GM23248 (cell line): ENCODE data around the gene PES1. TPM values are rescaled to one million over a fixed set of nuclear protein-coding genes. Genes with fewer than 3 reads are reported as not detected.

Experiments
- DNase-seq: peaks from one replicate; pipeline ENCODE4 v3.0.0-alpha.2; 2015
- H2AFZ ChIP-seq: fragments of 200-600 bp; sonication (generic); 2 replicates; pipeline ENCODE4 v1.6.1; 2016; ENCODE audit warnings: antibody characterized with exemption
- H3F3A ChIP-seq: fragments of 200-600 bp; sonication (generic); 2 replicates; pipeline ENCODE4 v1.6.1; 2016; ENCODE audit warnings: mild to moderate bottlenecking, antibody characterized with exemption, mixed run types; ENCODE audit not compliant: insufficient read depth
- H3K27ac ChIP-seq: fragments of 200-600 bp; sonication (generic); 2 replicates; pipeline ENCODE4 v1.5.1; 2016; ENCODE audit warnings: mild to moderate bottlenecking
- H3K27me3 ChIP-seq: fragments of 200-600 bp; sonication (generic); replicated peaks from 2 replicates; pipeline ENCODE4 v1.6.1; 2016; ENCODE audit warnings: mild to moderate bottlenecking; ENCODE audit not compliant: insufficient read depth
- H3K36me3 ChIP-seq: fragments of 200-600 bp; sonication (generic); 2 replicates; pipeline ENCODE4 v1.6.1; 2016; ENCODE audit warnings: low read depth, mild to moderate bottlenecking
- H3K4me1 ChIP-seq: fragments of 200-600 bp; sonication (generic); 2 replicates; pipeline ENCODE4 v1.6.1; 2016; ENCODE audit warnings: mild to moderate bottlenecking; ENCODE audit not compliant: insufficient read depth
- H3K4me2 ChIP-seq: fragments of 200-600 bp; sonication (generic); one replicate; pipeline ENCODE4 v1.6.1; 2016; ENCODE audit warnings: mild to moderate bottlenecking; ENCODE audit not compliant: unreplicated experiment
- H3K4me3 ChIP-seq: fragments of 200-600 bp; sonication (generic); 2 replicates; pipeline ENCODE4 v1.5.1; 2016; ENCODE audit warnings: mild to moderate bottlenecking
- H3K79me2 ChIP-seq: fragments of 200-600 bp; sonication (generic); 2 replicates; pipeline ENCODE4 v1.6.1; 2016; ENCODE audit warnings: mild to moderate bottlenecking; ENCODE audit not compliant: insufficient read depth
- H3K9ac ChIP-seq: fragments of 200-600 bp; sonication (generic); 2 replicates; pipeline ENCODE4 v1.6.1; 2016; ENCODE audit warnings: mild to moderate bottlenecking
- H3K9me2 ChIP-seq: fragments of 200-600 bp; sonication (generic); 2 replicates; pipeline ENCODE4 v1.6.1; 2016; ENCODE audit warnings: mixed run types, mild to moderate bottlenecking, moderate library complexity; ENCODE audit not compliant: insufficient read depth
- H3K9me3 ChIP-seq: fragments of 200-600 bp; sonication (generic); one replicate; pipeline ENCODE4 v1.6.1; 2017; ENCODE audit warnings: low read depth
- H4K20me1 ChIP-seq: fragments of 200-600 bp; sonication (generic); 2 replicates; pipeline ENCODE4 v1.6.0; 2016; ENCODE audit not compliant: insufficient read depth
- EZH2 ChIP-seq: fragments of 200-600 bp; sonication (generic); IDR thresholded peaks from 2 replicates; pipeline ENCODE4 v1.6.1; 2018; ENCODE audit warnings: antibody characterized with exemption, mild to moderate bottlenecking; ENCODE audit not compliant: insufficient read depth, poor library complexity, severe bottlenecking
- EZH2phosphoT487 ChIP-seq: fragments of 200-600 bp; sonication (generic); IDR thresholded peaks from 2 replicates; pipeline ENCODE4 v1.6.1; 2018; ENCODE audit warnings: antibody characterized with exemption, moderate library complexity, mild to moderate bottlenecking, low read depth; ENCODE audit not compliant: insufficient read depth
- WGBS, 2 experiments: methylation state at CpG; one replicate each; pipeline ENCODE4 v1.1.6; 2015 to 2017; ENCODE audit warnings: low lambda C conversion rate in 2 of 2, low coverage in 1 of 2; ENCODE audit errors: missing lambda C conversion rate in 2 of 2; 5-methylcytosine and 5-hydroxymethylcytosine counted together
- in situ Hi-C: fragments of 300-500 bp; cut with MboI; formaldehyde crosslinking; loops from 2 replicates; pipeline ENCODE4 v1.15.0; 2020
- polyA plus RNA-seq: library from polyadenylated mRNA; unstranded; fragments of >200 nt; fragmentation: Nextera tagmentation; extraction: Ambion mirVana; gene quantifications from 2 replicates; pipeline ENCODE4 v1.2.1, GENCODE V29; 2016
- total RNA-seq: library from RNA; depleted of rRNA; stranded (reverse); fragments of >200 nt; shearing (Covaris generic); gene quantifications from 2 replicates; pipeline ENCODE4 v1.2.3, GENCODE V29; 2014

Gene PES1
- total and polyA plus RNA-seq, 2 experiments from 2014 or later = 67.8 to 83.7 TPM

DNA sequence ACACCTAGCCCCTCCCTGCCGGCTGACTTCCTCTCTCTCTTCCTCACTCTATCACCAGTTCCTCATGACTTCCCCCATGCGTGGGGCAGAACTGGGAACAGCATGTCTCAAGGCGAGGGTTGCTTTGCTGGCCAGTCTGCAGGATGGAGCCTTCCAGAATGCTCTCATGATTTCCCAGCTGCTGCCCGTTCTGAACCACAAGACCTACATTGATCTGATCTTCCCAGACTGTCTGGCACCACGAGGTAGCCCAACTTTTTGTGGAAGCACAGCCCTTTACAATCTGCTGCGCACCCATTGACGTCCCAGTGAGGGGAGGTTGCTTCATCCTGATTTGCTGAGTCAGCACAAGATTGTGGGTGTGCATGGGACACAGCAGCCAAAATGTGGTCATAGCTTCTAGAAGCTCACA lies 23.8 kb upstream of the PES1 start:
- Histone ChIP-seq H3K79me2 (no peaks in the 10 kb centered on the region), H3K4me3 (no peak overlapping the region), H3K4me2 (no peak overlapping the region), H3K27me3 (no peaks in the 10 kb centered on the region), H3K4me1 (no peaks in the 10 kb centered on the region), H3K9me3 (no peaks in the 10 kb centered on the region), H3K9ac (no peak overlapping the region), H4K20me1 (no peaks in the 10 kb centered on the region), H3K9me2 (no peaks in the 10 kb centered on the region), H3F3A (no peaks in the 10 kb centered on the region), H3K27ac (no peak overlapping the region), H2AFZ (no peak overlapping the region), H3K36me3 (no peaks in the 10 kb centered on the region)
- 78 to 86% methylated on average over 6 of the region's 7 CpGs for WGBS, 2 experiments
- in situ Hi-C loops = no loop called here
- DNase-seq = no peak
- TF ChIP-seq EZH2phosphoT487 (no peak), EZH2 (no peak)

DNA sequence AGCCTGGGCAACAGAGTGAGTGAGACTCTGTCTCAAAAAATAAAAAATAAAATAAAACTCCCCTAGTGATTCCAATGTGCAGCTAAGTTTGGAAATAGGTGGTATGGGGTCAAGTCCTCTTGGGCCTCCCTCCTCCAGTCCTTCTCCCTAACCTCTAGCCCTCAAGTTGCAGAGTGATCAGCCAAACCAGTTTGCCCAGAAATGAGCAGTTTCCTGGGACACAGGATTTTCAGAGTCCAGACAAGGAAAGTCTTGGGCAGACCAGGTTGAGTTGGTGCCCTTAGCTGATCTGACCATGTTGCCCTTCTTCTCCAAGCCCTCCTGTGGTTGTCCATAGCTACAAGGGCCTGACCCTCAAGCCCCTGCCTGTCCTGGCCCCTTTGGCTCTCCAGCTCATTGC lies 23.2 kb upstream of the PES1 start:
- DNase-seq = no peak
- Histone ChIP-seq H3K4me2 (no peak overlapping the region), H3F3A (no peaks in the 10 kb centered on the region), H3K27ac (no peak overlapping the region), H3K27me3 (no peaks in the 10 kb centered on the region), H3K9me2 (no peaks in the 10 kb centered on the region), H3K9me3 (no peaks in the 10 kb centered on the region), H3K36me3 (no peaks in the 10 kb centered on the region), H3K4me3 (no peak overlapping the region), H4K20me1 (no peaks in the 10 kb centered on the region), H2AFZ (no peak overlapping the region), H3K9ac (no peak overlapping the region), H3K79me2 (no peaks in the 10 kb centered on the region), H3K4me1 (no peaks in the 10 kb centered on the region)
- no peak for TF ChIP-seq EZH2phosphoT487
- TF ChIP-seq EZH2 = no peak
- in situ Hi-C loops = no loop called here

DNA sequence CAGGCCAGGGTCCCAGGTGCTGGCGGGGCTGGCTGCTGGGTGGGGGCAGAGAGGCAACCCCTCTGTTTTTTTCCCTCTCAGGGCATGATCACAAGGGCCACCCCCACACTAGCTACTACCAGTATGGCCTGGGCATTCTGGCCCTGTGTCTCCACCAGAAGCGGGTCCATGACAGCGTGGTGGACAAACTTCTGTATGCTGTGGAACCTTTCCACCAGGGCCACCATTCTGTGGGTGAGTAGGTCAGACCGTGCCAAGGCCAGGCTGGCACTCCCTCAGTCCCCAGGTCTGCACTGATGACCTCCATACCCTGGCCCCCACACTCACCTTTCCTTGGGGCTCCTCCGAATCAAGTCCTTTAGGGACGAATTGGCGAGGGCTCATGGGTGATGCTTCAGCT lies 22.6 kb upstream of the PES1 start:
- in situ Hi-C loops = no loop called here
- no peak overlapping the region for H3K4me2 ChIP-seq
- no peaks in the 10 kb centered on the region for H3K9me2 ChIP-seq
- TF ChIP-seq EZH2 = no peak
- no peak for TF ChIP-seq EZH2phosphoT487
- no peak overlapping the region for H3K9ac ChIP-seq
- H3K79me2 ChIP-seq = no peaks in the 10 kb centered on the region
- 91 to 95% methylated on average over 7 of the region's 7 CpGs for WGBS, 2 experiments
- no peak overlapping the region for H3K4me3 ChIP-seq
- no peaks in the 10 kb centered on the region for H4K20me1 ChIP-seq
- no peaks in the 10 kb centered on the region for H3K9me3 ChIP-seq
- no peak for DNase-seq
- no peaks in the 10 kb centered on the region for H3K27me3 ChIP-seq
- H3K36me3 ChIP-seq = no peaks in the 10 kb centered on the region
- H3K4me1 ChIP-seq = peaks cover 5% of the 10 kb centered on the region
- H2AFZ ChIP-seq = no peak overlapping the region
- no peak overlapping the region for H3K27ac ChIP-seq
- 0 out of 2 replicates have a peak, but pooled peaks cover 2% of the 10 kb centered on the region for H3F3A ChIP-seq

DNA sequence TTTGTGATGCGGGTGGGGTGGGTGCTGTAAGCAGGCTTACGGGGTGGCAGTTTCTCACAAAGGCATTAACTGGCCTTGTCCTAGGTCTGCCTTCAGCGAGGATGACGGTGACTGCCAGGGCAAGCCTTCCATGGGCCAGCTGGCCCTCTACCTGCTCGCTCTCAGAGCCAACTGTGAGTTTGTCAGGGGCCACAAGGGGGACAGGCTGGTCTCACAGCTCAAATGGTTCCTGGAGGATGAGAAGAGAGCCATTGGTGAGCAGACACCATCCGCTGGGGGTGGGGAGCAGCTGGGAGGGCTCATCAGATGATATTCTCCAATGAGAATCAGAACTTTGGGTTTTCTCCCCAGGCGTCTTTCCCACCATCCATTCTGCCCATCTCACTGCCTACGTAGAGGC lies 21.1 kb upstream of the PES1 start:
- H3K27me3 ChIP-seq = no peaks in the 10 kb centered on the region
- H3K36me3 ChIP-seq = no peaks in the 10 kb centered on the region
- H3K4me1 ChIP-seq = peaks cover 12% of the 10 kb centered on the region
- H3F3A ChIP-seq = peaks cover 9% of the 10 kb centered on the region; the same call in 1 of the 2 replicates
- WGBS, 2 experiments = 85 to 90% methylated on average over 8 of the region's 8 CpGs
- no peak overlapping the region for H2AFZ ChIP-seq
- no peak for TF ChIP-seq EZH2phosphoT487
- H3K9me2 ChIP-seq = no peaks in the 10 kb centered on the region
- no peaks in the 10 kb centered on the region for H3K9me3 ChIP-seq
- in situ Hi-C loops = no loop called here
- no peaks in the 10 kb centered on the region for H4K20me1 ChIP-seq
- no peaks in the 10 kb centered on the region for H3K79me2 ChIP-seq
- H3K4me3 ChIP-seq = no peak overlapping the region
- H3K27ac ChIP-seq = no peak overlapping the region
- no peak overlapping the region for H3K4me2 ChIP-seq
- DNase-seq = no peak
- no peak overlapping the region for H3K9ac ChIP-seq

DNA sequence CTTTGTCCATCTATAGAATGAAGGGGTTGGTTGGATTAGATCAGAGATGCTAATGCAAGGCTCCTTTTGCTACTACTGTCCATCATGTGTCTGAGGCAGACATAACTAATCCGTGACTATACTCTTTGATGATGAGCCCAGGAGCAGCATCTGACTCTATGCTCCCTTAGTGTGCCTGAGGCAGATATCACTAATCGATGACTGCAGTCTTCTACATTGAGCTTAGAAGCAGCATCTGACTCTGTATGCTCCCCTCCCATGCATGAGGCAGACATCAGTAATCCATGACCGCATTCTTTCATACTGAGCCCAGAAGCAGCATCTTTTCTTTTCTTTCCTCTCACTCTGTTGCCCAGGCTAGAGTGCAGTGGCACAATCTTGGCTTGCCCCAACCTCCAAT lies 19.5 kb upstream of the PES1 start:
- peak; percentile 57 for DNase-seq

More for the DNA sequence above, 19.5 kb upstream of the PES1 start:
- 87 to 96% methylated on average over 3 of the region's 3 CpGs for WGBS, 2 experiments
- Histone ChIP-seq H3K9me3 (no peaks in the 10 kb centered on the region), H3K27ac (no peak overlapping the region), H3K9me2 (no peaks in the 10 kb centered on the region), H3K79me2 (no peaks in the 10 kb centered on the region), H3K4me2 (no peak overlapping the region), H3K36me3 (no peaks in the 10 kb centered on the region), H3F3A (peaks cover 9% of the 10 kb centered on the region; the same call in 1 of the 2 replicates), H2AFZ (no peak overlapping the region), H4K20me1 (no peaks in the 10 kb centered on the region), H3K4me3 (no peak overlapping the region), H3K27me3 (no peaks in the 10 kb centered on the region), H3K4me1 (peaks cover 17% of the 10 kb centered on the region), H3K9ac (no peak overlapping the region)
- in situ Hi-C loops = no loop called here
- no peak for TF ChIP-seq EZH2phosphoT487
- TF ChIP-seq EZH2 = no peak
